Measurements from ENCODE around the gene TTC7B.
"Not testable (repeated sequence)": the region's sequence is repeated elsewhere in the genome, so short reads cannot be mapped to it uniquely, and the experiment has no call there.

TTC7B gene

DNA sequence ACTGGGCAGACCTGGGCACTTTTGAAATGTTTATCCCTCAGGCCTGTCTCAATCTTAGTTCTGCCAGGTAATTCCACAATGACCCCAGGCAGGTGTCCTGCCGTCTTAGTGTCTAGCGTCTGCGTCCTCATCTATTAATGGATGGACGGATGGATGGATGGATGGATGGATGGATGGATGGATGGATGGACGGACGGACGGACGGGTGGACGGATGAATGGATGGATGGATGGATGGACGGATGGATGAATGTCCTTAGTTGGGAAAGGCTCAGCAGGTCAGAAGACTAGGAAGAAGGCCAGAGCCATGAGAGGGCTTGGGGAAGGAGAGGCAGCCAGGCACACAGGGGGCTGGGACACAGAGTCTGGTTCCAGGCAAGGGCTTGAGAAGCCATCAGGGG is 278.1 kb downstream of the TTC7B start:
- no peak for DNase-seq

DNA sequence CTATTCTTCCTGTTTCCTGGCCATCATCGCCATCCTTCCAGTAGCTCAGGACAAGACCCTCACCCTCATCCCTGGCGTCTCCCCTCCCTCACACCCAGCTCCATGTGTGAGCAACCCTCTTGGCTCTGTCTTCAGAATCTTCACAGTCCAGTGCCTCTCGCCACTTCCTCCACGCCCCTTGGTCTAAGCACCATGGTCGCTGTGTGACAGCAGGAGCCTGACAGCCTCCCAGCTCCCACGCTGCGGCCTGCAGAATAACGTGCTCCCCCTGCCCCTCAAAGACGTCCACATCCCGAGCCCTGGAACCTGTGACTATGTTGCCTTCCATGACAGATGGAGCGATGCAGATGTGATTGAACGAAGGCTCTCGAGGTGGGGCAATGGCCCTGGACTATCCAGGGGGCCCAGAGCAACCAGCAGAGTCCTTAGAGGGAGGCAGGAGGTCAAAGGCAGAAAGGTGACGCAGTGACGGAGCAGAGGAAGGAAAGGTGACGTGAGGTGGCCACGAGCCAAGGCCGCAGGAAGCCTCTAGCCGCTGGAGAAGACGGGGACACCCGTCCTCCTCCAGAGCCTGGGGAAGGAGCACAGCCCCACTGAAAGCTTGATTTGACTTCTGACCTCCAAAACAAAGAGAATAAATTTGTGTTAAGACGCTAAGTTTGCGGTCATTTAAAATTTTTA is 279.6 kb downstream of the TTC7B start:
- no peak for DNase-seq

DNA sequence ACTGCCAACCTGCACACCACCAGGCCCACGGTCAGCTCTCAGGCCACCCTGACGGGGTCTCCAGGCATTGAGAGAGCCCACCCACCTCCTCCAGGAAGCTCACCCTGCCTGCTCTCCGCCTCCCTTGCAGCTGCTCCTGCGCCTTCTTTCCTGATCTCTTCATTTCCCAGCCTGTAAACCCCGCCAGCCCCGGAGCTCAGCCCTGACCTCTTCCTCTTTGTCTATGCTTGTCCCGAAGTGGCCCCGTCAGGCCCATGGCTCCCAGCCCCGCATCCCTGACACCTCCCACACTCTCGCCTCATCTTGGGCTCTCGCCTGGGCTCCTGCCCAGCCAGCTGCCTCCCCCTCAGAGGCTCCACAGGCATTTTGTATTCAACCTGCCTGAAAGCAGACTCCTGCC is 280.1 kb downstream of the TTC7B start:
- no peak for DNase-seq

DNA sequence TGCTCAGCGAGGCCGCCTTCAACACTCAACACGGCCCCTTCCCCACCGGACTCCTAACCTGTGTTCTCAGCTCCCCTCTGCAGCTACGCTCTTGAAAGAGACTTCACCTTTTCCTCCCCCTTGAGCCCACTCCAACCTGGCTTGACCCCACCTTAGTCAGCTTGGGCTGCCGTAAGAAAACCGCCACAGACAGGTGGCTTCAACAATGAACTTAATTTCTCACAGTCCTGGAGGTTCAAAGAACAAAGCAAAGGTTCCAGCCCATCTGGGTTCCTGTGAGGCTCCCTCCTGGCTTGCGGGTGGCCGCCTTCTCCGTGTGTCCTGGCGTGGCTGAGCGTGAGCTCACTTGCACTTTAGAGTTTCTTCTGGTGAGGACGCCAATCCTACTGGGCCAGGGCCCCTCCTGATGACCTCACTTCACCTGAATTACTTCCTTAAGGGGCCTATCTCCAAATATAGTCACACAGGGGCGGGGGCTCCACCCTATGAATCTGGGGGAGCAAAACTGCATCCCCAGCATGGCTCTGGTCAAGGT is 280.6 kb downstream of the TTC7B start:
- DNase-seq, result no peak

DNA sequence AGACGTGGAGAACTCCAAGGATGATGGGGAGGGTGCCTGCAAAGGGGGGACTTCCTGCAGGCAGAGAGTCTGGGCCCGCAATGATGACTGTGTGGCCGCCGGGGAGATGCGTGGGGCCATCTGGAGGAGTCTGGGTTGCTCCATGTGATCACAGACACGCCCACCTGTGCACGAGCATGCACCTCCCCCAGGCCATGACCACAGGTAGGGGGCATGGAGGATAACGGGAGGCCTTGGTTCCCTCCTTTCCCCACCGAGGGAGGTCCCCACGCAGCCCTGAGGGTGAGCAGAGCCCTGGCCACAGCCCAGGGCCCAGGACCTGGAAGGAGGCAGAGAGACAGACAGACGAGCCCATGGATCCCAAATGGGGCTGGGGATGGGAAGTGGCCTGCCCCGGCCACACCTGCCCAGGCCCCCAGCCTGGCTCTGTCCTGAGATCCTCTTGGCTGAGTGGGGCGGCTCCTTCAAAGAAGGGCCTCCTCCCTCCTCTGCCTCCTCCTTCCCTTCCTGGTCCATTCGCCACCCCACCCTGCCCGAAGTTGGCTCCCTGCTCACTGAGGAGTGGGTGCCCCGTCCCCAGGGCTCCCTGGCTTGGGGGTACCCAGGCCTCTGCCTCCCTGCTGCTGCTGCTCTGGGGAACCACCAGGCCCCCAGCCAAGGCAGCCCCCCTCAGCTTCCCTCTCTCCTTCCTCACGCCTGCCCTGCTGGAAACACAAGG is 281.2 kb downstream of the TTC7B start:
- no peak for DNase-seq

DNA sequence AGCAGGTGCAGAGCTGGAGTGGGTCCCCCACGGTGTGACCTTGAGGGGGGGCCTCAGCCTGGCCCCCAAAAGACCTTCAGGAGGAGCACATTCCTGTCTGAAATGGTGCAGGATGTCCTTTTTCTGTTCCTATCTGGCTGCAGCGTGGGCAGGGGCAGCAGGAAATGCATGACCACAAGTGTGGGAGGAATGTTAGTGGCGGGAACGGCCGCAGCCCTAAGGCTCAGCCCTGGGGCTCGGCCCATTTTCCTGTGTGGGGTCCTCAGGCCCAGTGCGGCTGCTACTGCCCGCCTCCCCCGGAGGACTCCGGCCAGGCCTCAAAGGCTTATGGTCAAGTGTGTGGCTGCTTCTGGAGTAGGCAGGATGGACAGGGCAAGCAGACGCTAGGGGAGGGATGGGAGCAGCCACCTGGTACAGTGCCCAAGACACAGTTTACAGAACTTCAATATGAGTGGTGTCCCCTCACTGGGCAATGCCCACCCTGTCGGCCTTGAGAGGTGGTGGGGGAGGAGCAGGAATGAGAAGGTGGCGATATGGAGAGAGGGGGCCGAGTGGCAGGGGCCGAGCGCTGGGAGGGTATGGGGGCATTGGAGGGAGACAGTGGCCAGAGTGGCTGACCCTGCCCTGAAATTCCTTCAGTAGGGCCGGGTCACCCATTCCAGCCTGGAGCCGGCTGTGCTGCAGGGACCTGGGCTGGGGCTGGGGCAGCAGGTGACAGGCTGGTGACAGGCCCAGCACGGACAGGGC is 282.0 kb downstream of the TTC7B start:
- DNase-seq, result no peak

DNA sequence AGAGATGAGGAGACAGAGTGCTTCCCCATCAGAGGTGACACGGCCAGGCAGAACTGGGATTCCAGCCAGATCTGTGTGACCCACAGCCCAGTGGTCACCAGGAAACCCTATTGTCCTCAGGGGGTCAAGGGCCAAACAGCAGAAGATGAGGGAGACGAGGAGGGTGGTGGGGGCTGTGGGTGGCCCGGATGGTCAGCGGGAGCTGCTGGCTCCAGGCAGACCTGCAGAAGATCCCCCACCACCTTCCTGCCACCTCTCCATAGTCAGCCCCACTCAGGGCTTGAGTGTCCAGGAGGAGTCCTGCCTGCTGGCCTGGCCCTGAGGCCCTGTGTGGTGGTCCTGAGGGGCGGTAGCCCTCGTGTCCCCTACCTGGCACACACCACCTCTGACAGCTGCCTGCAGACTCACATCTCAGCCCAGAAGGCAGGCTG is 282.6 kb downstream of the TTC7B start:
- no peak for DNase-seq

DNA sequence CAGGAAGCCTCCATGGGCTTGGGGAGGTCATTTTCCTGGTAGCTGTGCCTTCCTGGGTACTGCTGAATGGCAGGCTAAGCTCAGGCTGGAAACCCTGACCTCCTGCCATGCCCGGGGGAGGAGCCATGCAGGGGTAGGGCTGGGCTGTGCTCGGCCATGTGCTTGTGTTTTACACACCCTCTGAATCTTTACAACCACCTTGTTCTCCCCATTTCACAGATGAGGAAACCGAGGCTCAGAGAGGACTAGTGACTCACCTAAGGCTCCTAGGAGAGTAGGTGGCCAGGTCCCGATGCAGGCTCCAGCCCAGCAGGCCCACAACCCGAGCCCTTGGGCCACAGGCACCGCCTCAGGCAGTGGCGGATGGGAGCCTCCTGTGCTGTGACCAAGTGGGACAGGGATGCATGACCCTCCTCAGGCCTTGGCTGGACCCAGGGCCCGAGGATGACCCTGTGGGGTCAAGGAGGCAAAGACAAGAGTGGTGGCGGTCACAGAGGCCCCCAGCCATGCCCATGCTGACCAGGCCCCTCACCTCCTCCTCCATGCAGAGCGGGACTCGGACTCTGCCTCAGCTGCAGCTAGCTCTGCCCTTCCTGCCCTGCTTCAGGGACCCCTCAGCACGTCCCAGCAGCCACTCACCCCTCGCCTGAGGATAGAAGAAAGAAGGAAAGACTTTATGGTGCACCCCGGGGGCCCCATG is 283.3 kb downstream of the TTC7B start:
- no peak for DNase-seq

DNA sequence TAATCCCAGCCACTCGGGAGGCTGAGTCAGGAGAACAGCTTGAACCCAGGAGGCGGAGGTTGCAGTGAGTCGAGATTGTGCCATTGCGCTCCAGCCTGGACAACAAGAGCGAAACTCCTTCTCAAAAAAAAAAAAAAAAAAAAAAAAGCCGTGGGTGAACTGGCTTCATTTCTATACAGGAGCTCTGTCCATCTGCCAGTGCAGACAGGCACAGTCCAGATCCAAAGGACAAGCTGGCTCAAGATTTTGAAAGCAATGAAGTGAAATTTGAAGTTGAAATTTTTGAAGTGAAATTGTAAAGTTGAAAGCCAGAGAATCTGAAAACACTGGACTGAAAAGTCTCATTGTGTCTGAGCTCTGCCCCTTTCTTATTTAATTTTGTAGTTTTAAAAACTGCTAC is 284.7 kb downstream of the TTC7B start:
- DNase-seq, result no peak

DNA sequence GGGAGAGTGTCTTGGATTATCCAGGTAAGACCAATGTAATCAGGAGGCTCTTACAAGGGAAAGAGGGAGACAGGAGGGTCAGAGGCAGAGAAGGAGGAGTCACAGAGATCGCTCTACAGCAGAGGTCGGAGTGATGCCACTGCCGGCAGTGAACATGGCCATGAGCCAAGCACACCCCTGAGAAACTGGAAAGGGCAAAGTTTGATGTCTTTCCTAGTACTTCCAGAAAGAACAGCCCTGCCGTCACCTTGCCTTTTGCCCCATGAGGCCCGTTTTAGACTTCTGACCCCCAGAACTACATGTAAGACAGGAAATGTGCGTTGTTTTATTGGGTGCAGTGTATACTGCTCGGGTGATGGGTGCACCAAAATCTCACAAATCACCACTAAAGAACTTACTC is 285.7 kb downstream of the TTC7B start:
- no peak for DNase-seq

DNA sequence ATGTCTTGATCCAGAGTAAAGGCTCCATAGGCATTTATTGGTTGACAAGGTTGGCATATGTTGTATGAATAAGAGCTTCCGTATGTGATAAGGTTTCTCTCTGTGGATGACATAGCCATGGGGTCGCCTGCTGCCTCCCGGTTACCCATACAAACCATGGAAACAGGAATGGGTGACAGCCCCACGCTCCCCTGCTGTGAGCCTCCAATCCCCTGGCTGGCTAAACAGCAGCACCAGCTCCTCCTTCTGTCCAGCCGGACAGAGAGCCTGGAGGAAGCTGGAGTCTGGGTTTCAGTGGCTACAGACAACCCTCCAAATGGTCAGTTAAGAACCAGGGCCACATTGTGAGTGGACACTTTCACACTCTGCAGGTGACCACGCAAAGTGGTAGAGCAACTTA is 288.3 kb downstream of the TTC7B start:
- DNase-seq, result no peak

DNA sequence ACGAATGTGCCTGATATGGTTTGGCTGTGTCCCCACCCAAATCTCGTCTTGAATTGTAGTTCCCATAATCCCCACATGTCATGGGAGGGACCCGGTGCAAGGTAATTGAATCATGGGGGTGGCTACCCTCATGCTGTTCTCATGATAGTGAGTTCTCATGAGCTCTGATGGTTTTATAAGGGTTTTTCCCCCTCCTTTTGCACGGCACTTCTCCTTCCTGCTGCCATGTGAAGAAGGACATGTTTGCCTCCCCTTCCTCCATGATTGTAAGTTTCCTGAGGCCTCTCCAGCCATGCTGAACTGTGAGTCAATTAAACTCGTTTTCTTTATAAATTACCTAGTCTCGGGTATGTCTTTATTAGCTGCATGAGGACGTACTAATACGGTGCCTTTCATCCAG is 289.7 kb downstream of the TTC7B start:
- DNase-seq, result not testable (repeated sequence)

DNA sequence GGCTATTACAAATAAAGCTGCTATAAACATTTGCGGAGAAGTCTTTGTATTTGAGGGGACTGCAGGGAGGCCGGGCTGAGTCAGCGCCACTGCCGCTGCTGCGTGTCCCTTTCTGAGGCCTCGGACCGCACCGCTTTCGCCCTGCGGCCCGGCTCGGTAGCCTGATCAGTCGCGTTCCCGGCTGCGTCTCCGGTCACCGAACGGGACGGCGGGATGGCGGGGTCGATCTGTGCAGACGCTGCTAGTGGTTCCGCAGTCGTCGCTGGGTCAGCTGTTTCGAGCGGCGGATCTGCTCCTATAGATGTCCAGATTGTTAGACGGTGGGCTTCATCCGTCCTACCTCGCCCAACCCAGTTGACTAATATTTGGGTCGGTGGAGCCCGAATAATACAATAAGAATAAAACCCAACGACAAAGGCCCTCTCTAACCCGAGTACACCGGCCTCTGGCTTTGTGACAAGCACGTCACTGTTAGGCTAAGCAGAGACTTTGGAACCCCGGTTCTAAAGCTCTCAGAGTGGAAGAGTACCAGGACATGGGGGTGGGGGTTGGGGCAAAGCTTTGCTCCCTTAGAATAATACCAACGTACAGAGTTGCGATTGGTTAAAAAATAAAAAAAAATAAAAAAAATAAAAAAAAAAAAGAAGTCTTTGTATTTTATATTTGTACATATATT is 290.7 kb downstream of the TTC7B start:
- DNase-seq, result not testable (repeated sequence)

DNA sequence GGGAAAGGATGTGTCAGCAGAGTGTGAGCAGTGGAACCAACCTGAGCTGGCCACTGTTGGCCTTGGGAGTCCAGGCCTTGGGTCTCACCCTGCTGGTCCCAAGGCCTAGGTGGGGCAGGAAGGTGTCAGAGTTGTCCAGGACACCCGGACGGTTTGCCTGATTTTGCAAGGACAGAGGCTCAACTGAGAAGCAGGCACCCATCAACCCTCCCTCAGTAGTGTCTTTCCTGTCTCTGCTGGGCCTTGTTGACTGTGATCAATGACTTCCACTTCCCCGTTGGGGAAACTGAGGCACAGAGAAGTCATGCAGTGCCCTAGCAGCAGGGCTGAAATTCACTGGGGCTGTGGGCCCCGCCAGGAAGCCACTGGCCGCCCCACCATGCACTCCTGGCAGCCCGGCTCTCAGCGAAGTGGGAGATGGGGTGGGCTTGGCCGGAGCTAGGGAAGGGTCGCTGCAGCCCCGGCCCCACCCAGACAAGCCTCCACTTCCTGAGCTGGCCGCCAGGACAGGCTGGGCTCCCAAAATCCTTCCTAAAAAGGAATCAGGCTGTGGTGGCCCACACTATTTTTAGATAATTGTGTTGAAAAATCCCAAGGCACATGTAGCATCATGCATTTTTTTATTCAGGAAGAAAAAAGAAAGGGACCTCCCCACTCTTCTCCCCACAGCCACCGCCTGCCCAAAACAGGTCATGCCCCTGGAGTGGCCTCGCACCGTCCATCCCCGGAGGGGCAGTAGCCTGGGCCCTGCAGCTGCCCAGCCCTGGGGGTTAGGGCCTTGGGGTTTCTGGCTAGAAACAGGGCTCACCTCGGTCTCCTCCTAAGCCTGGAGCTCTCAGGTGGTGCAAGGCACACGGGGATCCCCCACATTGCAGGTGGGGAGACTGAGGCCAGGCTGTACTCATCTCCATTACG is 292.0 kb downstream of the TTC7B start:
- DNase-seq, result no peak

DNA sequence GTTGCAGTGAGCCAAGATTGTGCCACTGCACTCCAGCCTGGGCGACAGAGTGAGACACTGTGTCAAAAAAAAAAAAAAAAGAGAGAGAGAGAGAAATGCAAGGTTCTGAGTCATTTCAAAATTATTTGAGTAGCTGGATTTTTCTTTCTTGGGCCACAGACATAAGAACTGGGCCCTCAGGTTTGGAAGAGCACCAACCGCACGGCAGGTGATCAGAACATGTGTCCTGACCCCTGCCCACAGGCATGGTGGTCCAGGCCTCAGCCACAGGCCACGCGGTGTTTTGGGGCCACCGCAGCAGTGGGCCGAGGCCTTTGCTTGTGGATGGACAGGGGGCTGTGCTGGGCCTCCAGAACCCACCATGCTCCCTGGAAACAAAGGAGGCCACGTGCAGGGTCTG is 292.7 kb downstream of the TTC7B start:
- no peak for DNase-seq

DNA sequence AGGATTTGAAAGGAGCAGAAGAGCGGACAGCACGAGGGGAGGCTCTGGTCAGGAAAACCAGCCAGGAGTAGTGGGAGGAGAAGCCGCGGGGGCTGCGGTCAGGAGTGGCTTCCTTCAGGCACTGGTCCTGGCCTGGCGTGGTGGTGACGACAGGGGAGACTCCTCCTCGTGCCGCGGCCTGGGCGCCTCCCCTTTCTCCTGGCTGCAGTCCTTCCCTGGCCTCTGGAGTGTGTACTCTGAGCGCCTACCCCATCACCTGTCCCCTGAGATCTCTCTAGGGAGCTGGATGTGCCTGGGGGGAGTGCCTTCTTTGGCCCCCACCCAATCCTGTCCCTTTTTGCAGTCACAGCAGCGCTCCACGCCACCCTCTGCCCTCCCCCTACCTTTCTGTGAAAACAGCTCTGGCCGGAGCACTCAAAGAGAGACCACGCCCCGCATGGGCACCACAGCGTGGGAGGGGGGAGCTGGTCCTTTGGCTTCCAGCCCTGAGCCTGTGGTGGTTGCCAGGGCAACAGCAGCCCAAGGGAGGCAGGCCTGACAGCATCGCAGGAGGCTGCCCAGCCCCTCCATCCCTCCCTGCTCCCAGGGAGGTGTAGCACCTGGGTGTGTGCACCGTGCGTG is 293.5 kb downstream of the TTC7B start:
- no peak for DNase-seq

DNA sequence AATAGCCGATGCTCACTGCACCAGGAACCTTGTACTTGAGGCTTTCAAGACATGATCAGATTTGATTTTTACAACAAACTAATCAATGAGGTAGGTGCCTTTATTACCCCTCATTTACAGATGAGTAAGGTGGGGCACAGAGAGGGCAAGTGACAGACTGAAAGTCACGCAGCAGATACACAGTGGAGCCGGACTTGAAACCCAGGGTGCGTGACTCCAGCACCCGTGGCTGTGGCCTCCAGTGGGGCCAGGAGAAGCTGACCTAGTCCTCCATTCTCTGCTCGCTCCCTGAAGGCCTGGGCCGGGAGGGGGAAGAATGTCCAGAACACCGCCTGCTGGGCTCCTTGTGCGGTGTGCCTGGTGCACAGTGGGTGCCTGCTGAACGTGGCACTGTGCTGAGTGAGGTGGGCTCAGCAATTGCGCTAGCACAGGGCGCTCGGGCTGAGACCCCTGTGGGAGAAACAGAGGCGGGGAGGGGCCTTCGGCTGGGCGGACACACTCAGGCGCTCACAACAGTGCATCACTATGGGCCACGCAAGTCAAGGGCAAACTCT is 294.2 kb downstream of the TTC7B start:
- DNase-seq, result no peak

DNA sequence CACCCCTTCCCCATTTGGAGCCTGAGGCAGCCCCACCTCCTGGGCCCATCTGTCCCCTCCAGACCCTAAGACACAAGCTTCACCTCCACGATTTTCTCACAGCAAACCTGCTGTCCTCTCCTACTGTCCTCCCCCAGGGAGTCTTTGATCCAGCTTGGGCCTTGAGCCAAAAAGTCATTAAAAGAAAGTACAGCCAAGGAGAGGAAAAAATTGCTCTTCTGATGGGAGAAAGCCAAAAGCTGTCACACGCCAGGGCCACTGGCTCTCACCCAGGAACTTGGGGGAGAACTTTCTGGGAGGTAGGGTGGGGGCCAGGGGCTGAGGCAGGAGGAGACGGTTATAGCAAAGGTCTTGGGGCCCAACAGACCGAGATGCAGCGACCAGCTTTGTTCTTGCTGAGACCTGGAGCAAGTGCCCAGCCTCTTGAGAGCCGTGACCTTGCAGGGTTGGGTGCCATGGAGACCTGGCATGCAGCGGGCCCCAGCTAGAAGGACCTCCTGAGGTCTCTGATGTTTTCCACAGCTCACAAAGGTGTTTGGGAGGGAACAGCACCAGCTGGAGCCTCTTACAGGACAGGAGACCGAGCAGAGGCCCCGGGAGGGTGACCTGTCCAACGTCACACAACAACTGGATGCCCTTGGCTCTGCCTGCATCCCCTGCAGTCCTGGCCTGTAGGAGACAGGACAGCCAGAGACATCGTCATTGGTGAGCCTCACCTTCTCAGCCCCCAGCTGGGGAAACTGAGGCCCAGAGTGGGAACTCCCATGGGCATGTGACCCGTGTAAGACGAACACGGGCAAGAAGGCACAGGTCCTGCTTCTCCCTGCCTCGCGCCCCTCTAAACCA is 294.9 kb downstream of the TTC7B start:
- no peak for DNase-seq

DNA sequence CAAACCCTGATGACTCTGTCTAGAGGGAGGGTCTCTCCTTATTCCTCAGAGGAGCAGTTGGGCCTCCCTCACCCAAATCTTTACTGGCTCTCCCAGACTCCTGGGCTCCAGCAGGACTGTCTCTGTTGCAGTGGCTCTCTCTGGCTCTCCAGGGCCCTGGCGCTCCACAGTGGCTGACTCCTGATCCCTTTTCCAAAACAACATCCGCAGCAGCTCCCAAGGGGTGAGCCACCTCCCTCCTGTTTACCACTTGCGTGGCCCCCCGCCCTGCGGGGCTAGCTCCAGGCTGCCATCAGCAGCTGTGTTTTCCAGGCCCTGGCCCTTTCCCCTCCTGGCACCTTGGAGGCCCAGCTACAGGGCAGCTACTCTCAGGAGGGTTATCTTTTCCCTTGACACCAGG is 295.9 kb downstream of the TTC7B start:
- no peak for DNase-seq

Data from CD4-positive, alpha-beta T cell treated with Interleukin-4 for 4 hours (primary cell).